Loucy (cell line): Measurements from ENCODE around the gene DENND5A.

Experiments used
- CTCF ChIP-seq: fragments of 200-600 bp; sonication (generic); conservative IDR thresholded peaks from 2 replicates; pipeline ENCODE4 v1.5.1; 2014; ENCODE audit warnings: mild to moderate bottlenecking, antibody characterized with exemption, low read length
- EZH2phosphoT487 ChIP-seq: fragments of 200-600 bp; IDR thresholded peaks from 2 replicates; pipeline ENCODE4 v1.6.1; 2018; ENCODE audit warnings: antibody characterized with exemption, mild to moderate bottlenecking, moderate library complexity, borderline replicate concordance

- peak; percentile 98 for TF ChIP-seq CTCF
- no peak for TF ChIP-seq EZH2phosphoT487
Observed at GRCh38 chr11:9137293-9138132, 127.6 kb downstream of the DENND5A start.
